ENCODE results near the gene MAPKAP1.

The MAPKAP1 gene

DNA sequence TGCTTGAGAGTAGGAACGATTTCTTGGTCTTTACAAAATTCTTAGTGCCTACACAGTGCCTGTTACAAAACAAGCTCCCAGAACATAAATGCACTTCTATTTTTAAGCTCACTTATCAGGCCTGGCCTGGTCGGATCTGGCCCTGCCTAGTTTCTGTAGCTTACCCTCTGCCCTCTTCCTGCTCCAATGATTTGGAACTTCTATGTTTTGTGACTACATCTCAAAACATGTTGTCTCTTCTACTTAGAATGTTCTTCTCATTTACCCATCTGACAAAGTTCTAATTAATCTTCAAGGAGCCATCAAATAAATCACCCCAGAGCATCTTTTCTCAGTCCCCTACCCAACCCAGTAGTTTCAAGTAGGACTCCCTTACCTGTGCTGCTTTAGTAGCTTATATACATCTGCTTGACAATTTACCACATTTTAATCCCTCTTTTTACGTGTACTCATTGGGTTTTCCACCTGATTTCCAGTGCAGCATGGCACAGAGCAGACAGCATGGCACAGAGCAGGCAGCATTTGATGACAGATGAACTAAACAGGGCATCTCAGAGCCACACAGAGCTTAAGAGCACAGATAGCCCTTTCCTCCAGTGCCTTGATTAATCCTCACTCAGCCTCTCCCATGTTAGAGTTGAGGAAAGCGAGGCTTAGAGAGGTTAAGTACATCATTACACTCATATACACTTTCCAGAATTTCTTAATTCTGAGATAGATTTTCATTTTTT lies 171.9 kb downstream of the MAPKAP1 start:
- Histone ChIP-seq H3K4me3 (ENCODE audit: low read length) (no peak overlapping the region), H3F3A (ENCODE audit: control insufficient read depth, insufficient read depth) (peaks cover 4% of the 10 kb centered on the region; the same call in 1 of the 2 replicates), H3K27me3 (ENCODE audit: control insufficient read depth, low read length) (no peaks in the 10 kb centered on the region), H3K4me1 (ENCODE audit: control insufficient read depth, low read length) (peaks cover 40% of the 10 kb centered on the region), H4K20me1 (ENCODE audit: control insufficient read depth, insufficient read depth, low read depth, low read length) (no peaks in the 10 kb centered on the region), H3K9me2 (replicated peaks; ENCODE audit: control insufficient read depth, low read length) (no peaks in the 10 kb centered on the region), H3K9me3 (ENCODE audit: control insufficient read depth, insufficient read depth, low read length) (no peaks in the 10 kb centered on the region), H3K4me2 (ENCODE audit: low read length) (no peak overlapping the region), H3K27ac (ENCODE audit: low read depth, low read length) (no peak overlapping the region), H3K36me3 (ENCODE audit: control insufficient read depth, low read length) (no peaks in the 10 kb centered on the region), H3K79me2 (ENCODE audit: control insufficient read depth, low read length) (no peaks in the 10 kb centered on the region)
- TF ChIP-seq, protein P1, sequence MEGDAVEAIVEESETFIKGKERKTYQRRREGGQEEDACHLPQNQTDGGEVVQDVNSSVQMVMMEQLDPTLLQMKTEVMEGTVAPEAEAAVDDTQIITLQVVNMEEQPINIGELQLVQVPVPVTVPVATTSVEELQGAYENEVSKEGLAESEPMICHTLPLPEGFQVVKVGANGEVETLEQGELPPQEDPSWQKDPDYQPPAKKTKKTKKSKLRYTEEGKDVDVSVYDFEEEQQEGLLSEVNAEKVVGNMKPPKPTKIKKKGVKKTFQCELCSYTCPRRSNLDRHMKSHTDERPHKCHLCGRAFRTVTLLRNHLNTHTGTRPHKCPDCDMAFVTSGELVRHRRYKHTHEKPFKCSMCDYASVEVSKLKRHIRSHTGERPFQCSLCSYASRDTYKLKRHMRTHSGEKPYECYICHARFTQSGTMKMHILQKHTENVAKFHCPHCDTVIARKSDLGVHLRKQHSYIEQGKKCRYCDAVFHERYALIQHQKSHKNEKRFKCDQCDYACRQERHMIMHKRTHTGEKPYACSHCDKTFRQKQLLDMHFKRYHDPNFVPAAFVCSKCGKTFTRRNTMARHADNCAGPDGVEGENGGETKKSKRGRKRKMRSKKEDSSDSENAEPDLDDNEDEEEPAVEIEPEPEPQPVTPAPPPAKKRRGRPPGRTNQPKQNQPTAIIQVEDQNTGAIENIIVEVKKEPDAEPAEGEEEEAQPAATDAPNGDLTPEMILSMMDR (IDR thresholded peaks at IDR 0.05; ENCODE audit: low read depth, low read length, poor library complexity, severe bottlenecking): no peak
- TF ChIP-seq EZH2phosphoT487 (IDR thresholded peaks at IDR 0.05; ENCODE audit: borderline replicate concordance, low read length): no peak

DNA sequence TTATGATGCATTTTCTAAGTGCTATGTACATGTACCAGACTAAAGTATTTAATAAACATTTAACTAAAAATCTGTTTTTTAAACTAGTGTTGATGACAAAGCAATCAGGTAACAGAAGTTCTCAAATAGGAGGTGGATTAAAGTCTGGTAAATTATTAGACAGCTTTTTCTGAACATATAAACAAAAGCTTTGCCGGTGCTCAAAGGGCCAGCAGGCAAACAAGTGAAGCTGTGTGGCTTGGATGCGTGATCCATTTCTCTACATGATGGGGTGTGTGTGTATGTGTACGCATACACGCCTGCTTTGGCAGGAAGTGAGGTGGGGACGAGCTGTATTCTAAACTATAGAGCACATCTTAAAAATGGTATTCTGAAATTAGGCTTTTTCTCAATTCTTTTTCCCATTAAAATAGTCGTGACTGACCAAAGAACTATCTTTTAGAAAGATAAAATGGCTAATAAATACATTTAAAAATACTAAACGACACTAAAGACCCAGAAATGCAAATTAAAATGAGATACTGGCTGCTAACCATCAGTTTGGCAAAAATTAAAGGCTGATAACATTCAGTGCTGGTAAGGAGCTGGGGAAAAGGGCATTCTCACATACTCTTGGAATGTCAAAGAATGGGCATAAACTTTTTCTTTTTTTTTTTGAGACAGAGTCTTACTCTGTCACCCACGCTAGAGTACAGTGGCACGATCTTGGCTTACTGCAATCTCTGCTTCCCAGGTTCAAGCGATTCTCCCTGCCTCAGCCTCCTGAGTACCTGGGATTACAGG lies 174.0 kb downstream of the MAPKAP1 start:
- no peaks in the 10 kb centered on the region for H3K36me3 ChIP-seq (ENCODE audit: control insufficient read depth, low read length)
- H3K79me2 ChIP-seq (ENCODE audit: control insufficient read depth, low read length): no peaks in the 10 kb centered on the region
- H4K20me1 ChIP-seq (ENCODE audit: control insufficient read depth, insufficient read depth, low read depth, low read length): no peaks in the 10 kb centered on the region
- H3K4me1 ChIP-seq (ENCODE audit: control insufficient read depth, low read length): peaks cover 58% of the 10 kb centered on the region
- no peak overlapping the region for H3K4me2 ChIP-seq (ENCODE audit: low read length)
- H3K27me3 ChIP-seq (ENCODE audit: control insufficient read depth, low read length): no peaks in the 10 kb centered on the region
- H3K9me2 ChIP-seq (replicated peaks; ENCODE audit: control insufficient read depth, low read length): no peaks in the 10 kb centered on the region
- no peak overlapping the region for H3K27ac ChIP-seq (ENCODE audit: low read depth, low read length)
- no peak for TF ChIP-seq EZH2phosphoT487 (IDR thresholded peaks at IDR 0.05; ENCODE audit: borderline replicate concordance, low read length)
- TF ChIP-seq, protein P1 (IDR thresholded peaks at IDR 0.05; ENCODE audit: low read depth, low read length, poor library complexity, severe bottlenecking): no peak
- H3F3A ChIP-seq (ENCODE audit: control insufficient read depth, insufficient read depth): peaks cover 8% of the 10 kb centered on the region
- no peak overlapping the region for H3K4me3 ChIP-seq (ENCODE audit: low read length)
- H3K9me3 ChIP-seq (ENCODE audit: control insufficient read depth, insufficient read depth, low read length): no peaks in the 10 kb centered on the region

DNA sequence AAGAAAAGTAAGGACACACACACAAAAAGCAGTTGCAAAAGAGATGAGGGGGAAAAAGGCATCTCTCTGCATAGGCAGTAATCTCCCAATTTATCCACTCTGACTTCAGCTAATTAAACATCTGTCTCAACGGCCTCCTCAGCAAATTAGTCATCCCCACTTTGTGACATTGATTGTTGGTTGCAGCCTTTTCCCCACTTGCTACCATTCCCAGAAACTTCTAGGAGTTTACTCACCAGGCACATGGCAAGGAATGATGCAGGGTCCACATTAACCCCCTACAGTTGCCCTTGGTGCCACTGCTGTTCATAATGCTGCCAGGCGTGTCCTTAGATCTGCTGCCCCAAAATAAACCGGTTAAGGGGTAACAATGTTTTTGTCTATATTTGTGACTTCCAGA lies 174.6 kb downstream of the MAPKAP1 start:
- Histone ChIP-seq H3K27ac (ENCODE audit: low read depth, low read length) (no peak overlapping the region), H3K27me3 (ENCODE audit: control insufficient read depth, low read length) (no peaks in the 10 kb centered on the region), H3K79me2 (ENCODE audit: control insufficient read depth, low read length) (no peaks in the 10 kb centered on the region), H3K4me2 (ENCODE audit: low read length) (no peak overlapping the region), H3K9me3 (ENCODE audit: control insufficient read depth, insufficient read depth, low read length) (no peaks in the 10 kb centered on the region), H3K4me3 (ENCODE audit: low read length) (no peak overlapping the region), H3K36me3 (ENCODE audit: control insufficient read depth, low read length) (no peaks in the 10 kb centered on the region), H3F3A (ENCODE audit: control insufficient read depth, insufficient read depth) (peaks cover 8% of the 10 kb centered on the region), H4K20me1 (ENCODE audit: control insufficient read depth, insufficient read depth, low read depth, low read length) (no peaks in the 10 kb centered on the region), H3K9me2 (replicated peaks; ENCODE audit: control insufficient read depth, low read length) (no peaks in the 10 kb centered on the region), H3K4me1 (ENCODE audit: control insufficient read depth, low read length) (peaks cover 63% of the 10 kb centered on the region)
- TF ChIP-seq, protein P1 (IDR thresholded peaks at IDR 0.05; ENCODE audit: low read depth, low read length, poor library complexity, severe bottlenecking): no peak
- TF ChIP-seq EZH2phosphoT487 (IDR thresholded peaks at IDR 0.05; ENCODE audit: borderline replicate concordance, low read length): no peak
